Upper lobe of left lung (tissue), 4 donors: ENCODE measurements around the gene PNO1.

Source experiments
- POLR2A ChIP-seq, 4 donors: fragments of 450-650 bp; IDR thresholded peaks; one replicate each; pipeline ENCODE4 v1.5.1; 2016 to 2017; ENCODE audit warnings: antibody characterized with exemption in 4 of 4, mild to moderate bottlenecking in 2 of 4
- TF ChIP-seq, protein P1 (sequence below), 6 experiments: fragments of 450-650 bp in 4 of 6; fragments of 200-600 bp in 2 of 6; sonication (generic) in 2 of 6; IDR thresholded peaks; one replicate each; pipeline ENCODE4 v1.5.1; 2016 to 2019; ENCODE audit warnings: antibody characterized with exemption in 6 of 6

GRCh38 chr2:68216454-68217310 is 59.0 kb downstream of the PNO1 start:
- TF ChIP-seq, protein P1, sequence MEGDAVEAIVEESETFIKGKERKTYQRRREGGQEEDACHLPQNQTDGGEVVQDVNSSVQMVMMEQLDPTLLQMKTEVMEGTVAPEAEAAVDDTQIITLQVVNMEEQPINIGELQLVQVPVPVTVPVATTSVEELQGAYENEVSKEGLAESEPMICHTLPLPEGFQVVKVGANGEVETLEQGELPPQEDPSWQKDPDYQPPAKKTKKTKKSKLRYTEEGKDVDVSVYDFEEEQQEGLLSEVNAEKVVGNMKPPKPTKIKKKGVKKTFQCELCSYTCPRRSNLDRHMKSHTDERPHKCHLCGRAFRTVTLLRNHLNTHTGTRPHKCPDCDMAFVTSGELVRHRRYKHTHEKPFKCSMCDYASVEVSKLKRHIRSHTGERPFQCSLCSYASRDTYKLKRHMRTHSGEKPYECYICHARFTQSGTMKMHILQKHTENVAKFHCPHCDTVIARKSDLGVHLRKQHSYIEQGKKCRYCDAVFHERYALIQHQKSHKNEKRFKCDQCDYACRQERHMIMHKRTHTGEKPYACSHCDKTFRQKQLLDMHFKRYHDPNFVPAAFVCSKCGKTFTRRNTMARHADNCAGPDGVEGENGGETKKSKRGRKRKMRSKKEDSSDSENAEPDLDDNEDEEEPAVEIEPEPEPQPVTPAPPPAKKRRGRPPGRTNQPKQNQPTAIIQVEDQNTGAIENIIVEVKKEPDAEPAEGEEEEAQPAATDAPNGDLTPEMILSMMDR (IDR thresholded peaks at IDR 0.05) = no peak
- TF ChIP-seq POLR2A (IDR thresholded peaks at IDR 0.05) = no peak
